ENCODE measurements around the gene PAX6.
"Not testable (repeated sequence)": the region's sequence is repeated elsewhere in the genome, so short reads cannot be mapped to it uniquely, and the experiment has no call there.

PAX6 gene

DNA sequence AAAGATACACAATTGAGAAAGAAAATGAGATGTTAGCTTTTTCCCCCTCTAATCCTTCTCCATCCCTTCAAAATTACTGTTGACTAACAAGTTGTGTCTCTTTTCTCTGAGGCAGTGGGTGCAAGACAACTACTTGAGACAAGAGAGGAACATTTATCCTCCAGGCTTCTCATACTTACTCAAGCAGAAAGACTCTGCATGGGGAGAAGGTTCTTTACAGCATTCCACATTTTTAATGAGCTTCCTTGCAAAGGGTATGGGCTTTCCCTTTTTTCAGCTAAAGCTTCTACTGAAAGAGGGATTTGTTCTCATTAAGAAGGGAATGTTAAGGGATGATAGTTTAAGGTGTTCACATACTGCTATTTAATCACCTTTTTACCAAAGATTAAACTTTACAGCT is 47.8 kb downstream of the PAX6 start:
- Mint-ChIP-seq H3K4me3 (no peak overlapping the region), H3K27ac (no peak overlapping the region), H3K36me3 (no peaks in the 10 kb centered on the region), H3K27me3 (no peaks in the 10 kb centered on the region), H3K9me3 (no peaks in the 10 kb centered on the region), H3K4me1 (no peaks in the 10 kb centered on the region)
- CTCF ChIA-PET = no interaction called here
- no peak for DNase-seq

DNA sequence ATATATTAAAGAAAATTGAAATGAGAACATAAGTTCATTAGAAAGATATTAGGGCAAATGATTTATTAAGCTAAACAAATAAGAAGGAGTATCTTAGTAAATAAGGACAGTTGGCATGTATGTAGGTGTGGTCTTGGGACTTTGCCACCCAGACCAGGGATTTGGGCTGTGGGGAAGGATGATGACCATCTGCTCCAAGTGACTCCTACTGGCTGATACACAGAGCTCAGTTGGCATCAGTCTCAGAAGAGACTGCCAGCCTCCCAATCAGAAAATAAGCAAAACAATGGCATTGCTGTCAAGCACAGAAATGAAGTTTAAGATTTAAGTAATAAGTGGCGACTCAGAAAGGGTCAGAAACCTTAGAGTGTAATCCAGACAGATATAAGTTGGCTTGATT is 49.5 kb downstream of the PAX6 start:
- Mint-ChIP-seq H3K4me3 (no peak overlapping the region), H3K9me3 (no peaks in the 10 kb centered on the region), H3K4me1 (no peaks in the 10 kb centered on the region), H3K27me3 (no peaks in the 10 kb centered on the region), H3K36me3 (no peaks in the 10 kb centered on the region), H3K27ac (no peak overlapping the region)
- DNase-seq = no peak
- CTCF ChIA-PET = interaction anchor here (1.4 kb wide), 1 partner anchor 197 kb away, joined by 4 read pairs; no protein-coding TSS in a partner anchor

DNA sequence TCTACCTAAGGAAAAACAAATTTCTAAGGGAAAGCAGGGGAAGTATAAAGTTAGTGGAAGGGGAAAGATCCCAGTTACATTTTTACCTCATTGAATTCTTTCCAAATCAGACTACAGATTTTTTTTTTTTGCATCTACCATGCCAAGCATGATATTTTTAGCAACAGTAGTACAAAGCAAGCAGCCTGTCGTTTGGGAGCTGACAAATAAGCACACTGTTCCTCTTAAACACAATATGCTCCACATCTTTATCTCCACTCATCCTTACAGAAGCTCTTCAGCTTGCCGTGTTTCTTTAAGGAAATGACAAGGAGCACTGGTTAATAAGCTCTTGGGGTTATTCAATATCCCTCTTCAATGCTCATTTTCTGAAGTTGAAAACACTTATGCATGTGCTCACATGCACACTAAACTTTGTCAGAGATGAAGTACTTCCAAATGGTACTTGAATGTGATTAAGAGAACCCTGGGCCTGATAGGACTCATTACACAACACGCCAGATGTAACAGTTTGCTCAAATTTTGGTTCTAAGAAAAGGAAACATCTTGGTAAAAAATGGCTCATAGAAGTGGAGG is 53.8 kb downstream of the PAX6 start:
- no peak overlapping the region for H3K4me3 Mint-ChIP-seq
- no peak for DNase-seq
- no peaks in the 10 kb centered on the region for H3K36me3 Mint-ChIP-seq
- CTCF ChIA-PET = no interaction called here
- no peak overlapping the region for H3K27ac Mint-ChIP-seq
- H3K9me3 Mint-ChIP-seq = no peaks in the 10 kb centered on the region
- H3K4me1 Mint-ChIP-seq = no peaks in the 10 kb centered on the region
- H3K27me3 Mint-ChIP-seq = no peaks in the 10 kb centered on the region

DNA sequence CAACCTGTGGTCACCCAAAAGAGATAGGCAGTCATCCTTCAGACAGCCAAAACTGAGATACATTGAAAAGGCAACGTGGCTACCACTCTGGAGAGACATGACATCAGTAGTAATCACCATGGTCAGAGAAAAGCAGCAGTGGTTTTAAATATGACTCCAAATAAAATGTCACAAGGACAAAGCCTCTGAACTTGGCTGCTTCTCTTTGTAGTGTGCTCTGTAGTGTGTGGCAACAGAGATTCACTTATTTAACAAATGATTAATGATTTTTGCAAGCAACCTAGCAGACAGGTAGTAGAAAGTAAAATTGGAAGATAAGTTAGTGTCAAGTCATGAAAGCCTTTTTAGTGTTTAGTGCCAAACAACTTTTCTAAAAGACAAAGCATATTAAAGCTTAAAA is 63.5 kb downstream of the PAX6 start:
- DNase-seq = no peak
- CTCF ChIA-PET = no interaction called here
- Mint-ChIP-seq H3K36me3 (no peaks in the 10 kb centered on the region), H3K9me3 (peaks cover 10% of the 10 kb centered on the region), H3K27me3 (no peaks in the 10 kb centered on the region), H3K4me3 (no peak overlapping the region), H3K27ac (no peak overlapping the region), H3K4me1 (no peaks in the 10 kb centered on the region)

DNA sequence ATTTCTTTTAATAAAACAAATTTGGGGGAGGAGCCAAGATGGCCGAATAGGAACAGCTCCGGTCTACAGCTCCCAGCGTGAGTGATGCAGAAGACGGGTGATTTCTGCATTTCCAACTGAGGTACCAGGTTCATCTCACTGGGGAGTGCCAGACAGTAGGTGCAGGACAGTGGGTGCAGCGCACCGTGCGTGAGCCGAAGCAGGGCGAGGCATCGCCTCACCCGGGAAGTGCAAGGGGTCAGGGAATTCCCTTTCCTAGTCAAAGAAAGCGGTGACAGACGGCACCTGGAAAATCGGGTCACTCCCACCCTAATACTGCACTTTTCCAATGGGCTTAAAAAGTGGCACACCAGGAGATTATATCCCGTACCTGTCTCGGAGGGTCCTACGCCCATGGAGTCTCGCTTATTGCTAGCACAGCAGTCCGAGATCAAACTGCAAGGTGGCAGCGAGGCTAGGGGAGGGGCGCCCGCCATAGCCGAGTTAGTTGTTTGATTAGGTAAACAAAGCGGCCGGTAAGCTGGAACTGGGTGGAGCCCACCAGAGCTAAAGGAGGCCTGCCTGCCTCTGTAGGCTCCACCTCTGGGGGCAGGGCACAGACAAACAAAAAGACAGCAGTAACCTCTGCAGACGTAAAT is 70.3 kb downstream of the PAX6 start:
- H3K27ac Mint-ChIP-seq, H3K4me3 Mint-ChIP-seq, CTCF ChIA-PET, DNase-seq, H3K4me1 Mint-ChIP-seq, H3K27me3 Mint-ChIP-seq, H3K36me3 Mint-ChIP-seq: not testable (repeated sequence)
- peaks cover 13% of the 10 kb centered on the region for H3K9me3 Mint-ChIP-seq

DNA sequence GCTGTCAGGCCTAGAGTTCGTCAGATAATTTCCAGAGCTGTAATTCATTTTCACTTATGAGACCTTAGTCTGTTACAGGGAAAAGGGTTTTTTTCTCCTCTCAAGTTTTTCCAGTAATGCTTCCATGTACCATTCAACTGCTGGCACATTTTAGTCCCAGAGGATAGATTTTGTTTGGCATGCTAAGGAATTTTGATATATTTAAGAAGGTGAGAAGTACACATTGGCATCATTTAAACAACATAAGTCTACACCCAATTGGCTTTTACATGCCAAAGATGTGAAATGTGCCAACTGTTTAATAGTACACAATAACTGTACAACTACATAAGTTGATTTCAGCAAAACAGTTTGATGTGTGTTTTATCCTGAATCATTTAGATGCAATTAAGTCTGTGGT is 71.0 kb downstream of the PAX6 start:
- Mint-ChIP-seq H3K27ac (no peak overlapping the region), H3K4me3 (no peak overlapping the region), H3K36me3 (no peaks in the 10 kb centered on the region), H3K27me3 (no peaks in the 10 kb centered on the region), H3K4me1 (no peaks in the 10 kb centered on the region), H3K9me3 (peaks cover 15% of the 10 kb centered on the region)
- DNase-seq = no peak
- CTCF ChIA-PET = no interaction called here
